Transverse colon (tissue), 4 donors: ENCODE data around the gene AGMO. TPM values are rescaled to one million over a fixed set of nuclear protein-coding genes. Genes with fewer than 3 reads are reported as not detected.

ENCODE experiments used
- DNase-seq: peaks from one replicate; pipeline ENCODE4 v3.0.0-alpha.2; 2019
- H3K27ac ChIP-seq, 4 donors: fragments of 200-600 bp; sonication (generic); 2 replicates each; pipeline ENCODE4 v1.5.1; 2016 to 2018; ENCODE audit warnings: inconsistent platforms in 4 of 4
- H3K27me3 ChIP-seq: fragments of 200-600 bp; sonication (generic); 2 replicates; pipeline ENCODE4 v1.5.1; 2017; ENCODE audit warnings: inconsistent platforms
- H3K36me3 ChIP-seq, 4 donors: fragments of 200-600 bp; sonication (generic); 2 replicates each; pipeline ENCODE4 v1.5.1; 2017 to 2019; ENCODE audit warnings: inconsistent platforms in 4 of 4
- H3K4me1 ChIP-seq, 4 donors: fragments of 200-600 bp; sonication (generic); 2 replicates each; pipeline ENCODE4 v1.5.1; 2017 to 2020; ENCODE audit warnings: inconsistent platforms in 4 of 4
- H3K4me3 ChIP-seq, 4 donors: fragments of 200-600 bp; sonication (generic); 1 replicate in 1 of 4; 2 replicates in 3 of 4; pipeline versions ENCODE4 v1.5.1 to v1.6.1; 2017 to 2019; ENCODE audit warnings: inconsistent platforms in 4 of 4
- H3K9me3 ChIP-seq, 2 donors: fragments of 200-600 bp; sonication (generic); 2 replicates each; pipeline ENCODE4 v1.5.1; 2017 to 2019; ENCODE audit warnings: inconsistent platforms in 2 of 2
- CTCF ChIP-seq, 5 experiments: fragments of 200-600 bp in 3 of 5; fragments of 450-650 bp in 2 of 5; sonication (generic) in 3 of 5; IDR thresholded peaks; 1 replicate in 2 of 5; 2 replicates in 3 of 5; pipeline ENCODE4 v1.5.1; 2016 to 2017; ENCODE audit warnings: antibody characterized with exemption in 5 of 5, inconsistent platforms in 3 of 5, mild to moderate bottlenecking in 2 of 5, moderate library complexity in 1 of 5
- EP300 ChIP-seq: sonication (generic); formaldehyde crosslinking; IDR thresholded peaks from one replicate; pipeline ENCODE4 v1.6.1; 2017; ENCODE audit warnings: antibody characterized with exemption, low read depth
- POLR2A ChIP-seq: fragments of 450-650 bp; IDR thresholded peaks from one replicate; pipeline ENCODE4 v1.6.1; 2016; ENCODE audit warnings: antibody characterized with exemption, mild to moderate bottlenecking, moderate library complexity
- POLR2AphosphoS5 ChIP-seq, 3 donors: sonication (generic); formaldehyde crosslinking; IDR thresholded peaks; one replicate each; pipeline ENCODE4 v1.6.1; 2016; ENCODE audit warnings: antibody characterized with exemption in 3 of 3
- WGBS, 2 donors: methylation state at CpG; one replicate each; pipeline ENCODE4 v1.1.5; 2018; ENCODE audit warnings: low coverage in 1 of 2; 5-methylcytosine and 5-hydroxymethylcytosine counted together
- in situ Hi-C, 4 donors: fragments of 200-750 bp; cut with MboI; loops; one replicate each; pipeline versions ENCODE4 v1.15.0 to v1.15.1; 2017; ENCODE audit warnings: low sequenced_read_pairs in 3 of 4, low pct_ligation_motif_present in 1 of 4, low pct_unique_long_range_greater_than_20kb in 1 of 4
- intact Hi-C: fragments of 100-400 bp; cut with DNase I; formaldehyde crosslinking; loops from one replicate; pipeline ENCODE4 v1.15.1; 2023; ENCODE audit warnings: low total_unique reads
- total RNA-seq, 4 donors: library from RNA; depleted of rRNA; stranded (reverse); fragments of >200 nt; gene quantifications; one replicate each; pipeline ENCODE4 v1.1.0, GENCODE V29; 2016

AGMO gene
- total RNA-seq, 4 donors from 2014 or later, result 1.5 to 5.7 (median 2.7) TPM; not detected in 1

DNA sequence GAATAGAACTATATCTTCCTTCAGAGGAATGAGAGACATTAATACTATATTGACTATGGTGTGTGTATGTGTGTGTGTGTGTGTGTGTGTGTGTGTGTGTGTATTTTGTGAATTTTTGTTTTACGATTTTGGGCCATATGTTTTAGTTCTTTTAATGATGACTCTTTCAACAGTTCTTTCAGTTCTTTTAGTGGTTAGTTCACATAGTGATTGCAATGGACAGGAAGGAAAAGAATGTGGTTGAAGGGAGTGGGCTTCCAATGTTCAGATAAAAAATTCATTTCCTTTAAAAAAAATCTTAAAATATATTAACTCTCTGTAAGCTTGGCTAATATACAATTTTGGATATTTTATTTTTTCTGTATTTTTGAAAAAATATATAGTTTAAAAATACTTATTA, 343.6 kb downstream of the AGMO start:
- in situ Hi-C loops (no loop called here), intact Hi-C loops (no loop called here)
- Histone ChIP-seq H3K27me3 (no peaks in the 10 kb centered on the region), H3K4me1 (no peaks in the 10 kb centered on the region), H3K9me3 (no peaks in the 10 kb centered on the region), H3K36me3 (no peaks in the 10 kb centered on the region), H3K4me3 (no peak overlapping the region), H3K27ac (no peak overlapping the region)
- 45% methylated on average over 1 of the region's 1 CpG for WGBS, 2 donors
- DNase-seq, result no peak
- TF ChIP-seq POLR2AphosphoS5 (IDR thresholded peaks at IDR 0.05) (no peak), EP300 (no peak), CTCF (IDR thresholded peaks at IDR 0.05) (no peak), POLR2A (no peak)

DNA sequence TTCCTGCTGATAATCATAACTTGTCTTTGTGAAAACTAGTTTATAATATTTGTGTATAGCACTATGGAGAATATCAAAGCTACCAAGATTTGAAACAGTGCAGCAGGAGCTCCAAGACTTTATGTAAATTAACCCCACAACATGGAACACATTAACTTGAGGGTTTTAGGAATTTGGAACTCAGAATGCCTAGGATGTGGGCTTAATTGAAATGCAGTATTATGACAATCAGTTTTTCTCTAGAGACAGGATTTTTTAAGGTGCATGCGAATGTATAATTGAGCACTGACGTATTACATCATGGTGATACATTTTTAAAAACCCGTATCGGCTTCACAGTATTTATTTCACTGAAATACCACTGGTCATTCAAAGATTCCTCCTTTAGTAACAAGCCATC, 346.2 kb downstream of the AGMO start:
- intact Hi-C loops (no loop called here), in situ Hi-C loops (no loop called here)
- H3K9me3 ChIP-seq, result no peaks in the 10 kb centered on the region
- TF ChIP-seq POLR2A (no peak), EP300 (no peak), CTCF (IDR thresholded peaks at IDR 0.05) (no peak), POLR2AphosphoS5 (IDR thresholded peaks at IDR 0.05) (no peak)
- no peaks in the 10 kb centered on the region for H3K27me3 ChIP-seq
- no peak overlapping the region for H3K27ac ChIP-seq
- H3K36me3 ChIP-seq, result no peaks in the 10 kb centered on the region
- no peak overlapping the region for H3K4me3 ChIP-seq
- no peaks in the 10 kb centered on the region for H3K4me1 ChIP-seq
- DNase-seq, result no peak
- WGBS, 2 donors, result 84 to 91% methylated on average over 4 of the region's 4 CpGs

DNA sequence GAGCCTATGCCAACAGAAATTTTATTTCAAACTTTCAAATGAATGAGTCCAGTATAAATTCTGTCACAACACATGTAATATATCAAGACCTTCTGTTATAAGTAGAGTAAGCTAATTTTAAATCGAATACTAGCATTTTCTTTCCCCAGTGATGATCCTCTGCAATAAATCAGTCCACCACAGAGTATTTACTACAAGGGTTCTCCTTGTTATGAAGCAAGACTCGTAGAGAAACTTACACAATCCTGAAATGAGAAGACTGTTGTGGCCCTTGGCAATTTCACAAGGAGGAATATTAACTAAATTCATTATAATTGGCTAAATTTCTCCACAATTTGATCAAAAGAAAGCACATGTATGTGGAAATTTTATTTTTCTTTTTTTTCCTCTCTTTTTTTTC, 346.8 kb downstream of the AGMO start:
- intact Hi-C loops (no loop called here), in situ Hi-C loops (no loop called here)
- Histone ChIP-seq H3K4me3 (no peak overlapping the region), H3K4me1 (no peaks in the 10 kb centered on the region), H3K36me3 (no peaks in the 10 kb centered on the region), H3K27ac (no peak overlapping the region), H3K9me3 (no peaks in the 10 kb centered on the region), H3K27me3 (no peaks in the 10 kb centered on the region)
- DNase-seq, result no peak
- whole genome bisulfite sequencing, 2 donors, result 28 to 33% methylated on average over 2 of the region's 2 CpGs
- TF ChIP-seq POLR2AphosphoS5 (IDR thresholded peaks at IDR 0.05) (no peak), CTCF (IDR thresholded peaks at IDR 0.05) (no peak), POLR2A (no peak), EP300 (no peak)

DNA sequence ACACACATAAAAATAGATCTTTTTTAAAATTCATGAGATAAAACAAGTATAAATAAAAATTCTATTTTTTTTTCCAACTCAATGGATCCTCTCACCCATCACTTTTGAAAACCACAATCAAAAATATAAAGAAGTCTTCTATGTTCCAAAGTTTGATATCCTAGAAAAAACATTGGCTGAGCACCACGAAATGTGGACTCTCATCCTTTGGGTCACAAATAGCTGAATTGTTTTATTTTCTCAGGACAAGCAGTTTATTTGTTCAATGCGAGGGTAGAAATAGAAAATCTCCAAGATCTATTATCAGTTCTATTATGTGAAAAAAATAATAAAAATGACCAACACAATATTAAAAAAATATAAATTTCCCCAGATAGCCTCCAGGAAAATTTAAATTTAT, 348.7 kb downstream of the AGMO start:
- H3K4me1 ChIP-seq, result no peaks in the 10 kb centered on the region
- H3K27ac ChIP-seq, result no peak overlapping the region
- DNase-seq, result no peak
- in situ Hi-C loops (no loop called here), intact Hi-C loops (no loop called here)
- no peaks in the 10 kb centered on the region for H3K9me3 ChIP-seq
- WGBS, 2 donors, result 69 to 70% methylated on average over 2 of the region's 2 CpGs
- TF ChIP-seq POLR2A (no peak), CTCF (IDR thresholded peaks at IDR 0.05) (no peak), EP300 (no peak), POLR2AphosphoS5 (IDR thresholded peaks at IDR 0.05) (no peak)
- no peak overlapping the region for H3K4me3 ChIP-seq
- H3K36me3 ChIP-seq, result no peaks in the 10 kb centered on the region
- H3K27me3 ChIP-seq, result no peaks in the 10 kb centered on the region
